Measurements from ENCODE around the gene PRDM11. TPM values are rescaled to one million over a fixed set of nuclear protein-coding genes. Genes with fewer than 3 reads are reported as not detected.

The PRDM11 gene
- total and polyA plus RNA-seq, 4 donors: 11.4 to 16.8 (median 14.0) TPM

DNA sequence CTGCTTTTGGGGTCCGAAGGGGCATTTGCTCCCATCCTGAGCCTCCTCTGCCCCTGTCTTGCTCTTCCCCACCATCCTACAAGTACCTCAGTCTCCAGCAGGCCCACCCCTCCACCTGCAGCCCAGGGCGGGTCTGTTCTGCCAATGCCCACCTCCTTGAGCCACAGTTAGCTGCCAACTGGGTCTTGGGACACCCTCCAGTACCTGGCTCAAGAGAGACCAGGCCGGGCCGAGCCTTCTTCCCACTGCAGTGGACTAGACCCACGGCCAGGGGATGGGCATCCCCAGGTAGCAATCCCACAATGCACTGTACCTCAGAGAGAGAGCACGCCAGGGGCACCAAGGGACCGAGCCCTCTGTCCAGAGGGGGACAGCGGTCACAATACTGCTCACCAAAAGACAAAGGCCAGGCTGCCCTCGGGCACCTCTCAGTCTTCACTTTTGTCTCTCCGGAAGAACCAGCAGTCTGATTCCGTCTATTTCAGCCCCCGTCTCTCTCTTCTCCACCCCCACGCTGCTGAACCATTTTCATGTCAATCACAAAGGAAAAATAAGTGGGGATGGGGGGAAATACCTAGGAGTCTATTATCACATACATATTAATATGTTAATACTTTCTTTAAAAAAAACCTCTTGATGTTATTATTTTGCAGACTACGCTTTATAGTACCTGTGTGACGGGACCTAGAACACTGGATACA lies 88.0 kb downstream of the PRDM11 start:
- 93% methylated on average over 9 of the region's 15 CpGs for WGBS (ENCODE audit: insufficient coverage)
- H3K4me1 ChIP-seq (ENCODE audit: control insufficient read depth, insufficient read depth, low read length): peaks cover 15% of the 10 kb centered on the region
- peaks cover 8% of the 10 kb centered on the region for H3K36me3 ChIP-seq (ENCODE audit: control insufficient read depth, insufficient read depth, low read length)
- H3K9me3 ChIP-seq (ENCODE audit: control insufficient read depth, insufficient read depth, low read length): no peaks in the 10 kb centered on the region
- H3K27me3 ChIP-seq (ENCODE audit: control insufficient read depth, insufficient read depth, low read length): no peaks in the 10 kb centered on the region
- no peak overlapping the region for H3K27ac ChIP-seq (ENCODE audit: low read depth, low read length)
- DNase-seq (ENCODE audit: low read depth in 4 of 6, low spot score in 6 of 6): no peak
- H3K4me3 ChIP-seq (ENCODE audit: low read depth, low read length): no peak overlapping the region

GRCh38 chr11:45237711-45238315 lies 91.4 kb downstream of the PRDM11 start:
- Histone ChIP-seq H3K27me3 (ENCODE audit: control insufficient read depth, insufficient read depth, low read length) (no peaks in the 10 kb centered on the region), H3K4me3 (ENCODE audit: low read depth, low read length) (no peak overlapping the region), H3K4me1 (ENCODE audit: control insufficient read depth, insufficient read depth, low read length) (peaks cover 15% of the 10 kb centered on the region), H3K36me3 (ENCODE audit: control insufficient read depth, insufficient read depth, low read length) (peaks cover 11% of the 10 kb centered on the region), H3K9me3 (ENCODE audit: control insufficient read depth, insufficient read depth, low read length) (no peaks in the 10 kb centered on the region), H3K27ac (ENCODE audit: low read depth, low read length) (no peak overlapping the region)
- DNase-seq (ENCODE audit: low read depth in 4 of 6, low spot score in 6 of 6): peak in 2 of 6 donors; percentile 56 to 72
- 53% methylated on average over 2 of the region's 4 CpGs for WGBS (ENCODE audit: insufficient coverage)

GRCh38 chr11:45238724-45239123 lies 92.3 kb downstream of the PRDM11 start:
- Histone ChIP-seq H3K4me1 (ENCODE audit: control insufficient read depth, insufficient read depth, low read length) (peaks cover 7% of the 10 kb centered on the region), H3K4me3 (ENCODE audit: low read depth, low read length) (no peak overlapping the region), H3K27ac (ENCODE audit: low read depth, low read length) (no peak overlapping the region), H3K9me3 (ENCODE audit: control insufficient read depth, insufficient read depth, low read length) (no peaks in the 10 kb centered on the region), H3K27me3 (ENCODE audit: control insufficient read depth, insufficient read depth, low read length) (no peaks in the 10 kb centered on the region), H3K36me3 (ENCODE audit: control insufficient read depth, insufficient read depth, low read length) (peaks cover 10% of the 10 kb centered on the region)
- DNase-seq (ENCODE audit: low read depth in 4 of 6, low spot score in 6 of 6): no peak
- 86% methylated on average over 1 of the region's 3 CpGs for WGBS (ENCODE audit: insufficient coverage)

DNA sequence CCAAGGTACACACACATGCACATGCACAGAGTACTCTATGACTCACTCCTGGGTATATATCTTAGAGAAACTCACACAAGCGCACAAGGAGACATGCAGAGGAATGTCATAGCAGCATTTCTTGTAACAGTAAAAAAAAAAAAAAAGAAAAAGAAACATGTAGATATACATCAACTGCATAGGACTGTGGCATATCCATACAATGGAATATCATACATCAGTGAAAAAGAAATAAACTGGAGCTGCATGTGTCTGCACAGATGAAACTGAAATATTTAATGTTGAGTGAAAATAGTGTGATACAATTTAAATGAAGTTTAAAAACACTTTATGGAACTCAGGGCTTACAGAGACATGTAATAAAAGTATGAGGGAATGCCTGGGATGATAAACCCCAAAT lies 93.3 kb downstream of the PRDM11 start:
- peaks cover 7% of the 10 kb centered on the region for H3K4me1 ChIP-seq (ENCODE audit: control insufficient read depth, insufficient read depth, low read length)
- H3K9me3 ChIP-seq (ENCODE audit: control insufficient read depth, insufficient read depth, low read length): no peaks in the 10 kb centered on the region
- no peaks in the 10 kb centered on the region for H3K27me3 ChIP-seq (ENCODE audit: control insufficient read depth, insufficient read depth, low read length)
- no CpG with 5 or more reads among the region's 1 CpG for WGBS (ENCODE audit: insufficient coverage)
- no peak for DNase-seq (ENCODE audit: low read depth in 4 of 6, low spot score in 6 of 6)
- H3K36me3 ChIP-seq (ENCODE audit: control insufficient read depth, insufficient read depth, low read length): peaks cover 9% of the 10 kb centered on the region
- no peak overlapping the region for H3K4me3 ChIP-seq (ENCODE audit: low read depth, low read length)
- no peak overlapping the region for H3K27ac ChIP-seq (ENCODE audit: low read depth, low read length)

GRCh38 chr11:45243967-45244366 lies 97.5 kb downstream of the PRDM11 start:
- DNase-seq (ENCODE audit: low read depth in 4 of 6, low spot score in 6 of 6): no peak
- H3K4me3 ChIP-seq (ENCODE audit: low read depth, low read length): no peak overlapping the region
- no peaks in the 10 kb centered on the region for H3K27me3 ChIP-seq (ENCODE audit: control insufficient read depth, insufficient read depth, low read length)
- no peaks in the 10 kb centered on the region for H3K9me3 ChIP-seq (ENCODE audit: control insufficient read depth, insufficient read depth, low read length)
- no peak overlapping the region for H3K27ac ChIP-seq (ENCODE audit: low read depth, low read length)
- peaks cover 4% of the 10 kb centered on the region for H3K4me1 ChIP-seq (ENCODE audit: control insufficient read depth, insufficient read depth, low read length)
- 82% methylated on average over 12 of the region's 12 CpGs for WGBS (ENCODE audit: insufficient coverage)
- peaks cover 18% of the 10 kb centered on the region for H3K36me3 ChIP-seq (ENCODE audit: control insufficient read depth, insufficient read depth, low read length)

DNA sequence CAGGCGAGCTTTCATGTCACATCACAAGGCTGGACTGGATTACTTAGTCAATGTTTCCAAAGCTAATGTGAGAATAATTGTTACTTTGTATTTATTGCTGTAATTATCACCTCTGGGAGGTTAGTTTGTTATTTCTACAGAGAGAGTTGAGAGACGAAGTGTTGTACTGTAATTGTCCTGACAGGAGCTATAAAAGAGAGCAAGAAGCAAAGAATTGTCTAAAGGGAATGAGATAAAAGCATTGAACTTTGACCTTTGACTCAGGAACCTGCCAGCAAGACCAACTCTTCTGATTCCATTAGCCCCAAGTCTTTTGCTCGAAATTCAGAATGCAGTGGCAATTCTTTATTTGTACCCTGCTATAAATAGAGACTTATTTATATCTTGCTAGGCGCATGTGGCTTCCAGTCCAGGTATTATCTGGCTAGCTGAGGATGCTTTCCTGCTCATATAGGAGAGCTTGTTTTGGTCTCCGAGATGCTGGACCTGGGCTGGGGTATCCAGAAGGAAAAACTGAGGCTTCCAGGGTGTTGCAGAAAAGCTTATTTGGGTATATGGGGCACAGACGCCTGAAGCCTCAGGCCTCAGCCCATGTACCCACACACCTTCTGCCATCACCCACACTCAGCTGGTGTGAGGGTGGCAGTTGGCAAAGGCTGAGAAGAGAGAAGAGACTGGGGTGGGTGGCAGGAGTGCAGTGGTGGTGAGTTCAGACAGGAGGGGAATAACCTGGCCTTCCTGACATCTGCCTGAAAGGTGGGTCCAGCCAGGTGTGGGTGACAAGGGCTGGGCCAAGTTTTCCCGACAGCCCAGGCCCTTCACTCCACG lies 99.0 kb downstream of the PRDM11 start:
- H3K9me3 ChIP-seq (ENCODE audit: control insufficient read depth, insufficient read depth, low read length): no peaks in the 10 kb centered on the region
- DNase-seq (ENCODE audit: low read depth in 4 of 6, low spot score in 6 of 6): peak in 1 of 6 donors; percentile 18
- H3K27me3 ChIP-seq (ENCODE audit: control insufficient read depth, insufficient read depth, low read length): no peaks in the 10 kb centered on the region
- 89% methylated on average over 4 of the region's 8 CpGs for WGBS (ENCODE audit: insufficient coverage)
- H3K4me1 ChIP-seq (ENCODE audit: control insufficient read depth, insufficient read depth, low read length): peaks cover 9% of the 10 kb centered on the region
- H3K4me3 ChIP-seq (ENCODE audit: low read depth, low read length): no peak overlapping the region
- no peak overlapping the region for H3K27ac ChIP-seq (ENCODE audit: low read depth, low read length)
- peaks cover 18% of the 10 kb centered on the region for H3K36me3 ChIP-seq (ENCODE audit: control insufficient read depth, insufficient read depth, low read length)

GRCh38 chr11:45246241-45246640 lies 99.8 kb downstream of the PRDM11 start:
- Histone ChIP-seq H3K9me3 (ENCODE audit: control insufficient read depth, insufficient read depth, low read length) (no peaks in the 10 kb centered on the region), H3K27ac (ENCODE audit: low read depth, low read length) (no peak overlapping the region)
- 87% methylated on average over 3 of the region's 8 CpGs for WGBS (ENCODE audit: insufficient coverage)

GRCh38 chr11:45247433-45247832 lies 101.0 kb downstream of the PRDM11 start:
- no peak overlapping the region for H3K4me3 ChIP-seq (ENCODE audit: low read depth, low read length)
- no peaks in the 10 kb centered on the region for H3K27me3 ChIP-seq (ENCODE audit: control insufficient read depth, insufficient read depth, low read length)
- H3K4me1 ChIP-seq (ENCODE audit: control insufficient read depth, insufficient read depth, low read length): peaks cover 11% of the 10 kb centered on the region
- no peaks in the 10 kb centered on the region for H3K9me3 ChIP-seq (ENCODE audit: control insufficient read depth, insufficient read depth, low read length)
- H3K36me3 ChIP-seq (ENCODE audit: control insufficient read depth, insufficient read depth, low read length): peaks cover 18% of the 10 kb centered on the region
- DNase-seq (ENCODE audit: low read depth in 4 of 6, low spot score in 6 of 6): no peak
- WGBS (ENCODE audit: insufficient coverage): 30% methylated on average over 2 of the region's 2 CpGs
- no peak overlapping the region for H3K27ac ChIP-seq (ENCODE audit: low read depth, low read length)

More at GRCh38 chr11:45246241-45246640, 99.8 kb downstream of the PRDM11 start:
- H3K4me3 ChIP-seq (ENCODE audit: low read depth, low read length): no peak overlapping the region
- H3K4me1 ChIP-seq (ENCODE audit: control insufficient read depth, insufficient read depth, low read length): peaks cover 9% of the 10 kb centered on the region
- DNase-seq (ENCODE audit: low read depth in 4 of 6, low spot score in 6 of 6): no peak
- H3K36me3 ChIP-seq (ENCODE audit: control insufficient read depth, insufficient read depth, low read length): peaks cover 18% of the 10 kb centered on the region
- no peaks in the 10 kb centered on the region for H3K27me3 ChIP-seq (ENCODE audit: control insufficient read depth, insufficient read depth, low read length)

- no peak overlapping the region for H3K4me3 ChIP-seq (ENCODE audit: low read depth, low read length)
- H3K9me3 ChIP-seq (ENCODE audit: control insufficient read depth, insufficient read depth, low read length): no peaks in the 10 kb centered on the region
- WGBS (ENCODE audit: insufficient coverage): 97% methylated on average over 2 of the region's 2 CpGs
- peaks cover 2% of the 10 kb centered on the region for H3K27me3 ChIP-seq (ENCODE audit: control insufficient read depth, insufficient read depth, low read length)
- H3K4me1 ChIP-seq (ENCODE audit: control insufficient read depth, insufficient read depth, low read length): peaks cover 12% of the 10 kb centered on the region
- H3K36me3 ChIP-seq (ENCODE audit: control insufficient read depth, insufficient read depth, low read length): peaks cover 22% of the 10 kb centered on the region
- no peak for DNase-seq (ENCODE audit: low read depth in 4 of 6, low spot score in 6 of 6)
- H3K27ac ChIP-seq (ENCODE audit: low read depth, low read length): no peak overlapping the region
These were observed 102.1 kb downstream of the PRDM11 start for GRCh38 chr11:45248501-45249011.

All from spinal cord (tissue), 10 donors.